Epithelial cell of proximal tubule (primary cell): ENCODE data around the gene ERC2. TPM values are rescaled to one million over a fixed set of nuclear protein-coding genes. Genes with fewer than 3 reads are reported as not detected.

ENCODE experiments used
- DNase-seq: peaks from one replicate; pipeline ENCODE4 v3.0.0-alpha.2; 2011; ENCODE audit warnings: low read depth
- H3K4me3 ChIP-seq: 2 replicates; pipeline ENCODE4 v1.5.1; 2011; ENCODE audit warnings: low read depth, mild to moderate bottlenecking, low read length
- total RNA-seq: library from RNA; depleted of rRNA; stranded (reverse); fragments of >200 nt; gene quantifications from 2 replicates; pipeline ENCODE4 v1.2.3, GENCODE V29; 2015
- TF ChIP-seq, protein P1 (sequence below): conservative IDR thresholded peaks from 2 replicates; pipeline ENCODE4 v1.5.1; 2012; ENCODE audit warnings: low read depth, mild to moderate bottlenecking, low read length

ERC2 gene
- total RNA-seq, 1 donor from 2014 or later, result 2.7 TPM

DNA sequence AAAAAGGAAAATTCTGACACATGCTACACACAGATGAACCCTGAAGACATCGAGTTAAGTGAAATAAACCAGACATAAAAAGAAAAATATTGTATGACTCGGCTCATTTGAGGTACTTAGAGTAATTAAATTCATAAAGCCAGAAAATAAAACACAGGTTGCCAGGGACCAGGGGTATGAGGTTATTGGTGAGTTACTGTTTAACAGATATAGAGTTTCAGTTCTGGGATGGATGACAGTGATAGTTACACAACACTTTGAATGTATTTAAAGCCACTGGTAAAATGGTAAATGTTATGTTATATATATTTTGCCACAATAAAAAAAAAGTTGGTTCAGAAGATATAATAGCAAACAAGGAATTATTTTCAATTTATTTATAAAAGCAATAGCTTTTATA is 545.1 kb downstream of the ERC2 start:
- no peak for DNase-seq
- TF ChIP-seq, protein P1, sequence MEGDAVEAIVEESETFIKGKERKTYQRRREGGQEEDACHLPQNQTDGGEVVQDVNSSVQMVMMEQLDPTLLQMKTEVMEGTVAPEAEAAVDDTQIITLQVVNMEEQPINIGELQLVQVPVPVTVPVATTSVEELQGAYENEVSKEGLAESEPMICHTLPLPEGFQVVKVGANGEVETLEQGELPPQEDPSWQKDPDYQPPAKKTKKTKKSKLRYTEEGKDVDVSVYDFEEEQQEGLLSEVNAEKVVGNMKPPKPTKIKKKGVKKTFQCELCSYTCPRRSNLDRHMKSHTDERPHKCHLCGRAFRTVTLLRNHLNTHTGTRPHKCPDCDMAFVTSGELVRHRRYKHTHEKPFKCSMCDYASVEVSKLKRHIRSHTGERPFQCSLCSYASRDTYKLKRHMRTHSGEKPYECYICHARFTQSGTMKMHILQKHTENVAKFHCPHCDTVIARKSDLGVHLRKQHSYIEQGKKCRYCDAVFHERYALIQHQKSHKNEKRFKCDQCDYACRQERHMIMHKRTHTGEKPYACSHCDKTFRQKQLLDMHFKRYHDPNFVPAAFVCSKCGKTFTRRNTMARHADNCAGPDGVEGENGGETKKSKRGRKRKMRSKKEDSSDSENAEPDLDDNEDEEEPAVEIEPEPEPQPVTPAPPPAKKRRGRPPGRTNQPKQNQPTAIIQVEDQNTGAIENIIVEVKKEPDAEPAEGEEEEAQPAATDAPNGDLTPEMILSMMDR, result no peak
- H3K4me3 ChIP-seq, result no peak overlapping the region

DNA sequence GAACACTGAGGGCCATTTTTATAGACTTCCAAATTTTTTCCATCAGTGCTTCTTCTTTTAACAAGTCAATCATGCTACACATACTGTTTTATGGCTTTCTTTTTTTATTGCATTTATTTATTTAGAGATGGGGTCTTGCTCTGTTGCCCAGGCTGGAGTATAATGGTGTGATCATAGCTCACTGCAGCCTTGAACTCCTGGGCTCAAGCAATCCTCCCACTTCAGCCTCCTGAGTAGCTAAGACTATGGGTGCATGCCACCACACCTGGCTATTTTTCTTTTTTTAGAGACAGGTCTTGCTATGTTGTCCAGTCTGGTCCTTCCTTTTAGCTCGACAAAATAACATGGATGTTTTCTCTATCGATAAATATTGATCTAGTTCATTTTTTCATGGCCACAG is 555.4 kb downstream of the ERC2 start:
- no peak for DNase-seq
- TF ChIP-seq, protein P1, result no peak
- no peak overlapping the region for H3K4me3 ChIP-seq

DNA sequence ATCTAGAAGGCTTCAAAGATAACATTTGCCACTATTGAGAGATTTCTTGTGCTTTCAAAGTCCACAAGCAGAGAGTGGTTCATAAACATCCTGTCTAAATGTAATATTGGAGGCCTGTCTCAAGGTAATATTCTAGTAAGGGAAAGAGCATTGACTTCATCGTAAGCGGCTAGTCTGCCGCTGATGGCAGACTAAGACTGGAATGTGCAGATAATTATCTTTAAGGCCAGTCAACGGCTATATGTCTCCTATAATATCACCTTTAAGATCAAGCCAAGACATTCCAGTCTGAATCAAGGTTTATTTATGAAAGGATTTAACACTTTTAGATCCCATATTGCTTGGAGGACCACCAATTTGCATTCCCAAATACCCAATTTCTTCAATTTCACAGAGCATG is 557.0 kb downstream of the ERC2 start:
- H3K4me3 ChIP-seq, result no peak overlapping the region
- DNase-seq, result no peak
- TF ChIP-seq, protein P1, result no peak

DNA sequence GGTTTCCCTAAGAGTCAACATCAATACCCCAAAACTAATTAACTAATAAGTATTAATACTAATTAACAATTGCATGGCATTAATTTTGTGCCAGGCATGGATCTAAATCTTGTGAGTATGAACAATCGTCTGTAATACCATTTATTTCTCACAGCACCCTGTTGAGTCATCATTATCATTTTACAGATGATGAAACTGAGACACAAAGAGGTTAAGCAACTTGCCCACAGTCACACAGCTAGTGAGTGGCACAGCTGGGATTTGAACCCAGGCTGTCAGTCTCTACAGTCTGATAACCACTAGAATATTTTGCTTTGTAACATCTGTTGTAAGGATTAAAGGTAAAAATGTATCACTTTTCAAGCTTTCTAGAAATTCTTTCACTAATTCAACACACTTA is 557.7 kb downstream of the ERC2 start:
- TF ChIP-seq, protein P1, result no peak
- no peak overlapping the region for H3K4me3 ChIP-seq
- no peak for DNase-seq

DNA sequence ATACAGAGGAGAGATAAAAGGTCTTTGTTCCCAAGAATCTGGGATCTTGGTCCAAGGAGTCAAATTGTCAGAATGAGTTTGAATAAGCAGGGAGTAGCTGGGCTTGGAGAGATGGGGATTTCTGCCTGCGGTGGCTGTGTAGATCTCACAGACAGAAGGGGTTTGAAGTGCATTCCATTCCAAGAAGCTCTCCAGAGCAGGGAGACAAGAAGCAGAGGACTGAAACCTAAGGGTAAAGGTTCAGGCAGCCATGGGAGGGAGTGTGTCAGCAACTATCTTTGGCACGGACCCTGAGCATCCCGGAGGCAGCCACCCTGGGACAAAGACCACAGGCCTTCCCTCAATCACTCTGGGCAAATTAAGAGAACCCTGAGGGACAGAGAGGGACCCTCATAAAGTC is 558.9 kb downstream of the ERC2 start:
- no peak overlapping the region for H3K4me3 ChIP-seq
- no peak for DNase-seq
- TF ChIP-seq, protein P1, result no peak

DNA sequence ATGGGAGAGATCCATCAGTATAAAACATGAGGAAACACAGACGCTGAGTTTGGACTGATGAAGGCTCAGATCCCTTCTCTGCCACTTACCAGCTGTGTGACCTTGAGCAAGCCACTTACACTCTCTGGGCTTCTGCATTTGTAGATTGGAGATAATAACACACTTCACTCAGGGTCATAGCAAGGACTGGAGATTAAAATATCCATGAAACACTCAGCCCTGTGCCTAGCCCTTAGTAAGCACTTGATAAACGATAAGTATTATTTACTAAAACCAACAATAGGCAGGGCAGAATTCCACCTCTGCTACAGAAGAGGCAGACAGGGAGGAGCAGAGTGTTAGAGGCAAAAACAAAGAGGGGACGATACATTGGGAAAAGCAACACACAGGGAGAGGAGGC is 560.7 kb downstream of the ERC2 start:
- H3K4me3 ChIP-seq, result no peak overlapping the region
- DNase-seq, result no peak
- TF ChIP-seq, protein P1, result no peak

DNA sequence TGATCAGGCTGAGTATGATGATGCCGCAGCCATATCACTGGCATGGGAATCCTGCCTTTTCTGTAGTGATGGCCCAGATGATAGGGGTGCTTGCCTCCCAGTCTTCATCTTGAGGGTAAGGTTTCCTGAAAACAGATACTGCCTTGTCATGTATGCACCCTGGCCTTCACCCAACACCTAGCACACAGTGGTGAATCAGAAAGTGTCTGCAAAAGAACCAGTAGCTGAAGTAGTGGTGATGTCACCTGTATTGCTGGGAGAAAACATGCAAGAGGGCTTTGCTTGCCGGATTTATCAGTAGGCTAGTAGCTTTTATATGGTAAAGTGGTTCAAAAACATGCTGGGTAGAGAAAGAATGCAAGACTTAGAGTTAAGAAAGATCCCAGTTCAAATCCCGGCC is 561.4 kb downstream of the ERC2 start:
- TF ChIP-seq, protein P1, result no peak
- peak; percentile 12 for DNase-seq
- H3K4me3 ChIP-seq, result no peak overlapping the region
